HG03159 (cell line): Measurements from ENCODE around the gene MYO1C.
"Not testable (repeated sequence)": the region's sequence is repeated elsewhere in the genome, so short reads cannot be mapped to it uniquely, and the experiment has no call there.

ENCODE experiments used
- ATAC-seq: cut with Tn5 transposase; IDR thresholded peaks from one replicate; pipeline ENCODE4 v1.9.1; 2021; ENCODE audit warnings: mild to moderate bottlenecking, moderate library complexity; ENCODE audit not compliant: unreplicated experiment

The MYO1C gene, protein sequence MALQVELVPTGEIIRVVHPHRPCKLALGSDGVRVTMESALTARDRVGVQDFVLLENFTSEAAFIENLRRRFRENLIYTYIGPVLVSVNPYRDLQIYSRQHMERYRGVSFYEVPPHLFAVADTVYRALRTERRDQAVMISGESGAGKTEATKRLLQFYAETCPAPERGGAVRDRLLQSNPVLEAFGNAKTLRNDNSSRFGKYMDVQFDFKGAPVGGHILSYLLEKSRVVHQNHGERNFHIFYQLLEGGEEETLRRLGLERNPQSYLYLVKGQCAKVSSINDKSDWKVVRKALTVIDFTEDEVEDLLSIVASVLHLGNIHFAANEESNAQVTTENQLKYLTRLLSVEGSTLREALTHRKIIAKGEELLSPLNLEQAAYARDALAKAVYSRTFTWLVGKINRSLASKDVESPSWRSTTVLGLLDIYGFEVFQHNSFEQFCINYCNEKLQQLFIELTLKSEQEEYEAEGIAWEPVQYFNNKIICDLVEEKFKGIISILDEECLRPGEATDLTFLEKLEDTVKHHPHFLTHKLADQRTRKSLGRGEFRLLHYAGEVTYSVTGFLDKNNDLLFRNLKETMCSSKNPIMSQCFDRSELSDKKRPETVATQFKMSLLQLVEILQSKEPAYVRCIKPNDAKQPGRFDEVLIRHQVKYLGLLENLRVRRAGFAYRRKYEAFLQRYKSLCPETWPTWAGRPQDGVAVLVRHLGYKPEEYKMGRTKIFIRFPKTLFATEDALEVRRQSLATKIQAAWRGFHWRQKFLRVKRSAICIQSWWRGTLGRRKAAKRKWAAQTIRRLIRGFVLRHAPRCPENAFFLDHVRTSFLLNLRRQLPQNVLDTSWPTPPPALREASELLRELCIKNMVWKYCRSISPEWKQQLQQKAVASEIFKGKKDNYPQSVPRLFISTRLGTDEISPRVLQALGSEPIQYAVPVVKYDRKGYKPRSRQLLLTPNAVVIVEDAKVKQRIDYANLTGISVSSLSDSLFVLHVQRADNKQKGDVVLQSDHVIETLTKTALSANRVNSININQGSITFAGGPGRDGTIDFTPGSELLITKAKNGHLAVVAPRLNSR

DNA sequence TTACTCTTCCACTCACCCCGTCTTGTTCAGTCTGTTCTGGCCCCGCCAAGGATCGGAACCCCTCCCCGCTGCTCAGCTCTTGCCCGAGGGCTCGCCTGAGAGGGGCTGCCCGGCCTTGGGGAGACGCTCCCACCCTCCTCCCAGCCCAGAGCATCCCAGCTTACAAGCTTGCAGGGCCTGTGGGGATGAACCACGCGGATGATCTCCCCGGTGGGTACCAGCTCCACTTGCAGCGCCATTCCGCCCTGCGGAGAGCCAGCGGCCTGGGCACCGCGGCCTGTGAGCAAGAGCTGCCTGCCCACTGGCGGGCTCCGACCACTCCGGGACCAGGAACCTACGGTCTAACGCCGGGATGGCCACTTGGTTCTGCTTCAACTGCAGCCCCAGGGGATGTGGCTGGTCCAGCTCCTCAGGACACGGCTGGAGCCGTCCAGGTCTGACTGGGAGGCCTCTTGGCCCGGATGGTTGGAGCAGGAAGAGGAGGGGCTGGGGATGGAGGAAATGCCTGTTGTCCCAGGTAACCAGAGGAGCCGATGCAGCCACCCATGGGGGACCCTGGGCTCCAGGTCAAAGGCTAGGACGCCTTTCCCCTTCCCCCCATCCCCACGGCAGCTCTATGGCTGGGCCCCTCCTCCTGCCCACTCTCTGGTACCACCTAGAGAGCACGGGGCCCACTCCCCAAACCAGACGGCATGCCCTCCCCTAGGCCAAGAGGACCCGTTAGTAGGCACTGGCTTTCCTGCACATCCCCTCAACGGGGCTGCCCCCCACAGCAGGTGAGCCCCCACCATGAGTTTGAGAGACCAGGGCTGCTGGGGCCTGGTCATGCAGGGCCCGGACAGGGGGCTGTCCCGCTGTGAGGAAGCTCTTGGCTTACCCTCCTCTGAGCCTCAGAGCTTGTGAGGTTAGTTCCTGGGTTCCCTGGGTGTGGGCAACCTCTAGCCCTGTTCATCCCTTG lies at the start of gene MYO1C:
MYO1C (minus strand) TSS at position 438 of the 958 bp plus-strand sequence; CDS start at position 239, 199 bp downstream.
- ATAC-seq, result no peak

DNA sequence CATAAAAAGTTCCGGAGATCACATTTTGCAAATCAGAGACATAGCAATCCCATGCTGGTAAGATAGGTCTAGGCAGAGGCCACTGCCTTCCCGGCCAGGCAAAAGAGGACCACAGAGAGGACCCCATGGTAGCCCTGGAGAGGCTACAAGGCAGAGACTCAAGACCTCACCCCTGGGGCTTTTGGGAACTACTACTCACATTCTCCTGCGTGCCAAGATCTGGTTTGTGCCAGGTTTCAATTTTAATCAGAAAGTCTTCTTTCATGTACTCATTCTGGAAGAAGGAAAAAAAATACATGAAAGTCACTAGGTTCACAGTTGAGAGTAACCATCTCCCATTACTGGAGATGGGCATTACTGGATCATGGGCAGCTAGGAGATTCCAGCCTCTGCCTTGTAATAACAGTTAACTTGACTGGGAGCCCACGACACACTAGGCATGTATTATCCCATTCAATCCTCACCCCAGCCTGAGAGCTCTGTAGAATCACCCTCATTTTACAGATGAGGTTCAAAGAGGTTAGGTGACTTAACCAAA lies 49.0 kb upstream of the MYO1C start:
- no peak for ATAC-seq

- no peak for ATAC-seq
These were observed 47.3 kb upstream of the MYO1C start for GRCh38 chr17:1539811-1540210.

- no peak for ATAC-seq
These were observed 43.3 kb upstream of the MYO1C start for GRCh38 chr17:1535737-1536136.

GRCh38 chr17:1533661-1534325 lies 41.3 kb upstream of the MYO1C start:
- ATAC-seq, result no peak

GRCh38 chr17:1532836-1533602 lies 40.5 kb upstream of the MYO1C start:
- ATAC-seq, result no peak

DNA sequence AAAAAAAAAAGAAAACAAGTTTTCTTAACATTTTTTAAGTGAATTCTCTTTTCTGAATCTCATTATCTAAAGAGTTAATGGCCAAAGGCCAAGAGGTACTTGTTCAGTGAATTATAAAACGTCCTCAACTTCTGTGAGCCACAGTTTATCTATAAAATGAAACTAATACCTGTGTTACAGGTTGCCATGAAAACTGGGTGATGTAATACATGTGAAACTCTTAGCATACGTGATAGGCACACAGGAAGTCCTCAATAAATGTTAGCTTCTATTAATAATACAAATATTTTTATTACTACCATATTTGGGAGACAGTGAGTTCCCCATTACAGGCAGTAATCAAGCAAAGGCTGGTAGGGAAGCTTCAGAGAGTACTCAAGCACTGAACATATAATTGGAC lies 37.4 kb upstream of the MYO1C start:
- ATAC-seq, result no peak

DNA sequence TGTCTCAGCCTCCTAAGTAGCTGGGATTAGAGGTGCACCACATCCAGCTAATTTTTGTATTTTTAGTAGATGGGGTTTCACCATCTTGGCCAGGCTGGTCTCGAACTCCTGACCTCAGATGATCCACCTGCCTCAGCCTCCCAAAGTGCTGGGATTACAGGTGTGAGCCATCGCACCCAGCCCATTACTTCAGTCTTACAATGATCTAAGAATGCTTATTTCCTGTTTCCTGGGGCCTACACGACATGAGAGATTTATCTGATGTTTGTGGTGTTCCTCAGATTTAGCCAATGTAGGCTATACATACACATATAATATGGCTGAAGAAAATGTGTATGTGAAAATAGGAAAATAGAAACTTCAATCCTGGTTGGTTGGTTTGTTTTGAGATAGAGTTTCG lies 34.4 kb upstream of the MYO1C start:
- not testable (repeated sequence) for ATAC-seq

DNA sequence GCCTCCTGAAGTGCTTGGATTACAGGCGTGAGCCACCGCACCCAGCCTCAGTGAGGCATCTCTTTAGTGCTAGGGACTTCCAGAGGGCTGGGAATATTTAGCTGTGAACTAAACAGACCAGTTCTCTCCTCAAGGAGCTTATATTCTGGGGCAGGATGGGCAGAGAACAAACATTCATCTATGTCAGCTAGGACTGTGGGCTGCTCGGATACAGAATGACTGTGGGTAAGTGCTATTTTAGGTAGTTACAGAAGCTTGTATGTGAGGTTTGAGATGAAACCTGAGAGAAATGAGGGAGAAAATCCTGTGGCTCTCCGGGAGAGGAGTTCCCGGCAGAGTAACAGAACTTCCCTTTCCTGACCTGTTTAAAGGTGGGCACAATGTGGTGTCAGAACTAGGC lies 30.1 kb upstream of the MYO1C start:
- ATAC-seq, result no peak

DNA sequence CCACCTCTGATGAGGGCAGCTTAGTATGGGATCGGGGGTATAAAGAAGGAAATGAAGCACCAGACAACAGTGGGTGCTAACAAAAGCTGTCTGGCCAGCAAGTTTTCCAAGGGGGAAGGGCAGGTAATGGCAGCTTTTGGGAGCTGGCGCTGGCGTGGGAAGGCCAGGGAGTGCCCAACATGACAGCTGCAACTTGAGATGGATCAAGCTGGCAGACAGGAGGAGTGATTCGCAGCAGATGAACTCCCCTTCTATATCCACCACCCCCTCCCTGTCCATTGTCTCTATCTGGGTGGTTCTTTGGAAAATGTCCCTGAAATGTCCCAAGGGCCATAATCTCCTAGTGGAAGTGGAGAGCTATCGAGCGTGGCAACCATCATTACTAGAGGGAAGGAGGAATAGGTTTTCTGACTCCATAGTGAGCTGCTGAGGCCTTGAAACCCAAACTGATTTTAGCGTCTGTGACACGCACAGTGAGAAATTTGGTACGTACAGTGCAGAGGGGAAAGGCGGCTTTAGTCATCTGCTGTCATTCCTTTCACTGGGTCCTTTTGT lies 28.7 kb upstream of the MYO1C start:
- ATAC-seq, result no peak

- no peak for ATAC-seq
These were observed 27.2 kb upstream of the MYO1C start for GRCh38 chr17:1519678-1520077.

DNA sequence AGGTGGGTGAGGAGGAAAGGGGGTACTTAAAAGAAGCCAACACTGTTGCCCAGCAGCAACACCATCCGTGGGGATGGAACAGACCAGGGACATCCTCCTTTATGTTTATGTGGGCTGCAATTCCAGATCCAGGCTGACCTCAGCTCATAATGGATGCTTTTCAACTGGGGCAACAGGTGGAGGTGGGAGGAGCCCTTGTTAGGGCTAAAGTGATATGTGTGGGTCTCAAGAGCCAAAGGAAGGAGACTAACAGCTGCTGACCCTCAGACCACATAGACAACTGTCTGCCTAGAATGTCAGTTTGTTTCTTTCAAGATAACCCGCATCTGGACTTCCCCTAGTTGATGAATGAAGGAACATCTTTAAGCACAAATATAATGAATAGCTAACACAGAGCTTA lies 25.9 kb upstream of the MYO1C start:
- ATAC-seq, result no peak

DNA sequence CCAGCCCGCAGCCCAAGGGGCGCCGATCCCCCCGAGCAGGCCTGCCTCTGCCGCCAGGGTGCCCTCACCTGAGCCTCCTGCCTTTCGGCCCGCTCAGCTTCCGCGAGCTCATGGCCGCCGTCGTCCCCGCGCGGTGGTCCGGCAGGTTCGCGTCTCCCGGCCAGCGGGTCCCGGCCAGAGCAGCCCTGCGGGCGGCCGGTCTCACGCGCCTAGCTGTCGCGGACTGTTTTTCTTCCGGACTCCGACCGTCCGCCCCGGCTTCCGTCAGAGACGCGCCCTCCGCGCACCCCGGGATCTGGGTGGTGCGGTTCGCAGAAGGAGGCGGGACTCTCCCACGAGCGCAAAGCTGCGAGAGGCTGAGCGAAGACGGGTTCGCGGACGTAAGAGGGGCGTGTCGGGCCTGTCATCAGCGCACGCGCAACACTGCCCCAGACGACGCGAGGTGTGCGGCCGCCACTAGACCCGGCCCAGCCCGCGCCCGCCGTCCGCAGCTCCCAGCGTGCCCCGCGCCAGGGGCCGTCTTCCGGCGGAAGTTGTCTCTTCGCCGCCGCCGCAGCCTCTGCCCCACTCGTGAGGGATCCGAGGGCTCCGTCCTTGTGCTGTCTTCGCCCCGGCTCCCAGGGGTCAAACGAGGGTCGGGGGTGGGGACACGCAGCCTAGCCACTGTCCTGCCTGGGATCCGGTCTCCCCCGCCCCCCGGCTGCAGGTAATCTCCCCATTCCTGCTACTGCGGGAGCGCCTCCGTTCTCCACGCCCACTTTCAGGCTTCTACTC lies 24.1 kb upstream of the MYO1C start, which contains the start of gene INPP5K:
INPP5K (minus strand) TSS at position 225 of the 774 bp plus-strand sequence; CDS start at position 112, 113 bp downstream.
- ATAC-seq, result peak; percentile 83

- no peak for ATAC-seq
These were observed 23.3 kb upstream of the MYO1C start for GRCh38 chr17:1515640-1516387.

- no peak for ATAC-seq
These were observed 19.9 kb upstream of the MYO1C start for GRCh38 chr17:1512351-1512750.

DNA sequence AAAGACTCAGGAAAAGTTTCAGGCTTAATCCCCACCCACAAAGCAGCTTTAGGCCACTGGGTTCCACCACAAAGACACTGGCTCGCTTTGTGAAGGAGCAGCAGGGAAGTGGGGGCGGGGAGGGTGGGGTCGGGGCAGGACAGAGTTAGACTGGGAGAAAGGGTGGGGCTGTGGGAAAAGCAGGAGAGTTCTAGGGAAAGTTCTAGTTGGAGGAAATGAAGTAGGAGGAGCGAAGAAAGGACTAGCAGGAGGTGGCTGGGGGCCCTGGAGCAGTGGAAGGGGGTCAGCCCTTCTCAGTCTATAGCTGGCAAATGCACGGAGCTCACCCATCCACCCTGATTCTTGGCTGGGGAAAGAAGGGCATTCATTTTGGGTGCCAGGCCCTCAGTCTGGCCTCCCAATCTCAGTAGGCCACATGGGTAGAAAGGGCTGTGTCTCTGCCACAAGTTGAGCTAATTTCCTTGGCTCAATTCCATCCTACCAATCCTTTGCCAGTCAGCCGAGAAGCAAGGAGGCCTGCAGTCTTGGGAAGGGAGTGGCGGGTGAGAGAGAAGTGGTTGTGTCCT lies 19.4 kb upstream of the MYO1C start:
- no peak for ATAC-seq

- ATAC-seq, result no peak
These were observed 18.8 kb upstream of the MYO1C start for GRCh38 chr17:1511290-1511689.
